K562 (cell line): ENCODE measurements around the gene RPS2. TPM values are rescaled to one million over a fixed set of nuclear protein-coding genes. Genes with fewer than 3 reads are reported as not detected.

Experiments
- ARID3B ChIP-seq: fragments of 250-450 bp; sonication (Bioruptor Pico); IDR thresholded peaks from 2 replicates; pipeline ENCODE4 v1.4.0; 2020; ENCODE audit warnings: borderline replicate concordance
- ATF7 ChIP-seq: fragments of 450-650 bp; IDR thresholded peaks from 2 replicates; pipeline ENCODE4 v1.7.1; 2014; ENCODE audit warnings: mild to moderate bottlenecking, moderate library complexity
- EHMT2 ChIP-seq: fragments of 450-650 bp; IDR thresholded peaks from 2 replicates; pipeline ENCODE4 v1.6.1; 2018; ENCODE audit warnings: antibody characterized with exemption
- ELF4 ChIP-seq: fragments of 450-650 bp; formaldehyde crosslinking; IDR thresholded peaks from 2 replicates; pipeline ENCODE4 v1.4.0; 2022; ENCODE audit warnings: missing genetic modification characterization
- ETV5 ChIP-seq: sonication (generic); formaldehyde crosslinking; IDR thresholded peaks from 2 replicates; pipeline ENCODE4 v1.4.0; 2020; ENCODE audit warnings: low read depth, mild to moderate bottlenecking, missing genetic modification reagents
- GTF2A2 ChIP-seq: IDR thresholded peaks from 2 replicates; pipeline ENCODE4 v1.6.1; 2016; ENCODE audit warnings: mild to moderate bottlenecking, missing genetic modification characterization, missing compliant biosample characterization
- HMGXB4 ChIP-seq: sonication (generic); formaldehyde crosslinking; IDR thresholded peaks from 2 replicates; pipeline ENCODE4 v1.8.1; 2023; ENCODE audit warnings: mild to moderate bottlenecking, missing genetic modification reagents
- HOXB6 ChIP-seq: fragments of 250-450 bp; sonication (Bioruptor Pico); IDR thresholded peaks from 2 replicates; pipeline ENCODE4 v1.5.1; 2022; ENCODE audit warnings: mild to moderate bottlenecking, borderline replicate concordance
- KLF16 ChIP-seq: IDR thresholded peaks from 2 replicates; pipeline ENCODE4 v1.6.1; 2016; ENCODE audit warnings: antibody characterized with exemption
- MEIS2 ChIP-seq: fragments of 450-650 bp; IDR thresholded peaks from 2 replicates; pipeline ENCODE4 v1.6.1; 2014; ENCODE audit warnings: mild to moderate bottlenecking; ENCODE audit not compliant: partially characterized antibody
- MYBL2 ChIP-seq, 2 experiments: fragments of 450-650 bp in 1 of 2; sonication (generic) in 1 of 2; formaldehyde crosslinking in 1 of 2; IDR thresholded peaks; 2 replicates each; pipeline versions ENCODE4 v1.6.1 to v1.8.1; 2017 to 2022; ENCODE audit warnings: borderline replicate concordance in 1 of 2, inconsistent platforms in 1 of 2, low read depth in 1 of 2, mild to moderate bottlenecking in 1 of 2, missing genetic modification reagents in 1 of 2, moderate library complexity in 1 of 2
- NRF1 ChIP-seq, 2 experiments: fragments of 450-650 bp; IDR thresholded peaks in 1 of 2; conservative IDR thresholded peaks in 1 of 2; 2 replicates each; pipeline ENCODE4 v1.6.1; 2014; ENCODE audit warnings: mild to moderate bottlenecking in 2 of 2
- REST ChIP-seq, 2 experiments: fragments of 450-650 bp; formaldehyde crosslinking in 1 of 2; IDR thresholded peaks; 2 replicates each; pipeline versions ENCODE4 v1.4.0 to v1.6.1; 2014 to 2020; ENCODE audit warnings: mild to moderate bottlenecking in 2 of 2, borderline replicate concordance in 1 of 2, low read depth in 1 of 2
- ZNF507 ChIP-seq: conservative IDR thresholded peaks from 2 replicates; pipeline ENCODE4 v1.6.1; 2017; ENCODE audit warnings: missing genetic modification characterization, missing compliant biosample characterization
- polyA plus RNA-seq, 8 experiments: library from polyadenylated mRNA; depleted of rRNA in 4 of 8; stranded (reverse) in 5 of 8; unstranded in 3 of 8; fragments of >200 nt; fragmentation: Nextera tagmentation in 2 of 8; fragmentation: Illumina TruSeq in 1 of 8; extraction: Ambion mirVana in 2 of 8; extraction: Trizol in 1 of 8; gene quantifications; 2 replicates each; pipeline versions ENCODE4 v1.2.1 to v1.2.3, GENCODE V29; 2011 to 2014; ENCODE audit warnings: inconsistent platforms in 1 of 8, missing spikeins in 1 of 8
- total RNA-seq, 7 experiments: library from RNA; depleted of rRNA in 6 of 7; stranded (reverse); fragments of >200 nt in 6 of 7; fragmentation: Illumina TruSeq in 2 of 7; extraction: Trizol in 2 of 7; gene quantifications; 2 replicates each; pipeline versions ENCODE4 v1.2.1 to v1.2.3, GENCODE V29; 2011 to 2021; ENCODE audit warnings: low replicate concordance in 1 of 7
- TF ChIP-seq, protein P1 (sequence below): fragments of 250-450 bp; sonication (Bioruptor Pico); IDR thresholded peaks from 2 replicates; pipeline ENCODE4 v1.9.0; 2021; ENCODE audit warnings: mild to moderate bottlenecking

The RPS2 gene
- total and polyA plus RNA-seq, 9 of the 15 experiments (the other 6 are each of a cell fraction or from before 2014, with no cell fraction given), result 834 to 4,794 (median 3,793) TPM

- TF ChIP-seq REST (IDR thresholded peaks at IDR 0.05; ENCODE audit: borderline replicate concordance) (peak; percentile 76), REST (CRISPR knock-in tag; IDR thresholded peaks at IDR 0.05; ENCODE audit: low read depth) (peak; percentile 45; the same call in 1 of the 2 replicates), NRF1 (conservative IDR thresholded peaks at IDR 0.05 in 1 of 2, IDR thresholded peaks at IDR 0.05 in 1 of 2) (peak in 1 of 2 experiments; percentile 27; a peak in 2 of 4 replicates), ATF7 (peak; percentile 69), ELF4 (CRISPR knock-in tag) (no peak), HOXB6 (no peak), ZNF507 (tag) (no peak), KLF16 (0 out of 2 replicates have a peak, but pooled peaks have one; percentile 42), MEIS2 (peak; percentile 47), ETV5 (CRISPR knock-in tag) (no peak; the same call in 1 of the 2 replicates), MYBL2 (IDR thresholded peaks at IDR 0.05; ENCODE audit: low read depth) (no peak), MYBL2 (CRISPR knock-in tag; IDR thresholded peaks at IDR 0.05; ENCODE audit: borderline replicate concordance) (no peak), EHMT2 (no peak), HMGXB4 (0 out of 2 replicates have a peak, but pooled peaks have one; percentile 63), ARID3B (CRISPR knock-in tag) (no peak), GTF2A2 (no peak)
- TF ChIP-seq, protein P1, sequence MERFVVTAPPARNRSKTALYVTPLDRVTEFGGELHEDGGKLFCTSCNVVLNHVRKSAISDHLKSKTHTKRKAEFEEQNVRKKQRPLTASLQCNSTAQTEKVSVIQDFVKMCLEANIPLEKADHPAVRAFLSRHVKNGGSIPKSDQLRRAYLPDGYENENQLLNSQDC (CRISPR knock-in tag), result no peak
Measured at GRCh38 chr16:2003827-2004641, 39.4 kb upstream of the RPS2 start (continued).
